HepG2 (cell line): ENCODE measurements around the gene UCN. TPM values are rescaled to one million over a fixed set of nuclear protein-coding genes. Genes with fewer than 3 reads are reported as not detected.
A peak's percentile ranks its signal among the peaks of the same experiment; 100 is the strongest.

Experiments used
- FOSL1 ChIP-seq: sonication (generic); formaldehyde crosslinking; IDR thresholded peaks from 2 replicates; pipeline ENCODE4 v1.9.0; 2021; ENCODE audit warnings: missing genetic modification reagents, borderline replicate concordance
- HIVEP1 ChIP-seq: sonication (generic); formaldehyde crosslinking; IDR thresholded peaks from 2 replicates; pipeline ENCODE4 v1.4.0; 2020; ENCODE audit warnings: mild to moderate bottlenecking, missing genetic modification reagents
- KLF11 ChIP-seq: IDR thresholded peaks from 2 replicates; pipeline ENCODE4 v1.6.1; 2016; ENCODE audit warnings: missing compliant biosample characterization
- NCOA2 ChIP-seq: sonication (generic); formaldehyde crosslinking; IDR thresholded peaks from 2 replicates; pipeline ENCODE4 v1.8.0; 2022; ENCODE audit warnings: inconsistent platforms
- NR2F2 ChIP-seq: IDR thresholded peaks from 2 replicates; pipeline ENCODE4 v1.6.1; 2012; ENCODE audit warnings: low read depth, inconsistent platforms, borderline replicate concordance
- TSC22D2 ChIP-seq: sonication (generic); formaldehyde crosslinking; IDR thresholded peaks from 2 replicates; pipeline ENCODE4 v1.5.1; 2020; ENCODE audit warnings: missing genetic modification reagents, mild to moderate bottlenecking, borderline replicate concordance
- ZBTB38 ChIP-seq: sonication (generic); formaldehyde crosslinking; IDR thresholded peaks from 2 replicates; pipeline ENCODE4 v1.5.1; 2020; ENCODE audit warnings: mild to moderate bottlenecking, missing genetic modification reagents
- ZFP62 ChIP-seq: sonication (generic); formaldehyde crosslinking; IDR thresholded peaks from 2 replicates; pipeline ENCODE4 v1.4.0; 2020; ENCODE audit warnings: missing genetic modification reagents
- ZNF24 ChIP-seq: fragments of 450-650 bp; IDR thresholded peaks from 2 replicates; pipeline ENCODE4 v1.6.1; 2017; ENCODE audit warnings: antibody characterized with exemption, mild to moderate bottlenecking
- ZNF383 ChIP-seq: sonication (generic); formaldehyde crosslinking; IDR thresholded peaks from 2 replicates; pipeline ENCODE4 v1.4.0; 2020; ENCODE audit warnings: missing genetic modification reagents, mild to moderate bottlenecking, borderline replicate concordance
- polyA plus RNA-seq, 8 experiments: library from polyadenylated mRNA; depleted of rRNA in 3 of 8; stranded (reverse) in 7 of 8; unstranded in 1 of 8; fragments of >200 nt; fragmentation: Illumina TruSeq in 4 of 8; extraction: Trizol in 4 of 8; gene quantifications; 2 replicates each; pipeline versions ENCODE4 v1.2.1 to v1.2.3, GENCODE V29; 2011 to 2016; ENCODE audit warnings: low read depth in 4 of 8, missing spikeins in 1 of 8, mixed read lengths in 1 of 8; ENCODE audit not compliant: insufficient read depth in 1 of 8
- total RNA-seq, 5 experiments: library from RNA; depleted of rRNA; stranded (reverse); fragments of >200 nt; fragmentation: Illumina TruSeq; extraction: Trizol; gene quantifications; 2 replicates each; pipeline ENCODE4 v1.2.3, GENCODE V29; 2016; ENCODE audit warnings: low read depth in 1 of 5
- TF ChIP-seq, protein P1 (sequence below): sonication (generic); formaldehyde crosslinking; IDR thresholded peaks from 2 replicates; pipeline ENCODE4 v1.5.0; 2020; ENCODE audit warnings: missing genetic modification reagents
- TF ChIP-seq, protein P2 (sequence below): sonication (generic); formaldehyde crosslinking; IDR thresholded peaks from 2 replicates; pipeline ENCODE4 v1.8.0; 2022; ENCODE audit warnings: missing genetic modification reagents, mild to moderate bottlenecking, moderate library complexity, borderline replicate concordance
- TF ChIP-seq, protein P3 (sequence below): sonication (generic); formaldehyde crosslinking; IDR thresholded peaks from 2 replicates; pipeline ENCODE4 v1.5.0; 2020; ENCODE audit warnings: missing genetic modification reagents
- TF ChIP-seq, protein P4 (sequence below): sonication (generic); formaldehyde crosslinking; IDR thresholded peaks from 2 replicates; pipeline ENCODE4 v1.4.0; 2020; ENCODE audit warnings: low read depth, mild to moderate bottlenecking, missing genetic modification reagents
- TF ChIP-seq, protein P5 (sequence below): sonication (generic); formaldehyde crosslinking; IDR thresholded peaks from 2 replicates; pipeline ENCODE4 v1.4.0; 2020; ENCODE audit warnings: missing genetic modification reagents, mild to moderate bottlenecking, borderline replicate concordance
- TF ChIP-seq, protein P6 (sequence below): sonication (generic); formaldehyde crosslinking; IDR thresholded peaks from 2 replicates; pipeline ENCODE4 v1.5.1; 2020; ENCODE audit warnings: missing genetic modification reagents, mild to moderate bottlenecking, borderline replicate concordance

The UCN gene
- total and polyA plus RNA-seq, 2 of the 13 experiments (the other 11 are each of a cell fraction or from before 2014, with no cell fraction given): 1.2 to 2.3 TPM

DNA sequence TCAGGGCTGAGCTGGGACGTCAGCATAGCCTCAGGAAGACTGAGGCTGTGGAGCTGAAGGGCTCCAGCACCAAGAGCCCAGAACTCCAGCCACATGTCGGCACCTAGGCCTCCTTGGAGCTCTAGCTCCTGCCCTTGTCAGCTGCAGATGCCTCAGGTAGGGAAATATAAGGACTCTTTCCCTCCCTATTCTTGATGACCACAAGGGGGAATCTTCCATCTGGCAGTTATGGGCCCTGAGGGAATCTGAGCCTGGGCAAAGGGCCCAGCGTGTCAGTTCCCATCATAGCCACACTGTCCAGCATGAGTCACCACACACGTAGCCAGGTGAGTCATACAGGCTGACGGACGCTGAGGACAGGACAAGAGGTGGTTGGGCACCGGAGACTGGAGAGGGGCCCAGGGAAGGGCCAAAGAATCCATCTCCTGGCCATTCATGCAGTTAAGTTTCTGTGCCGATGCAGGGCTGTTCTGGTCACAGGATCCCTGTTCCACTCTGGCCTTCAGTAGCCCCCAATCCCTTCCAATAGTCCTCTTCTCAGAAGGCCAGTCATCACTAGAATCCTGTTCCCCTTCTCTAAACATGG, 12.8 kb upstream of the UCN start (continued):
- peak; percentile 78 for TF ChIP-seq NCOA2 (CRISPR knock-in tag)
- TF ChIP-seq ZNF24: no peak
- TF ChIP-seq, protein P1, sequence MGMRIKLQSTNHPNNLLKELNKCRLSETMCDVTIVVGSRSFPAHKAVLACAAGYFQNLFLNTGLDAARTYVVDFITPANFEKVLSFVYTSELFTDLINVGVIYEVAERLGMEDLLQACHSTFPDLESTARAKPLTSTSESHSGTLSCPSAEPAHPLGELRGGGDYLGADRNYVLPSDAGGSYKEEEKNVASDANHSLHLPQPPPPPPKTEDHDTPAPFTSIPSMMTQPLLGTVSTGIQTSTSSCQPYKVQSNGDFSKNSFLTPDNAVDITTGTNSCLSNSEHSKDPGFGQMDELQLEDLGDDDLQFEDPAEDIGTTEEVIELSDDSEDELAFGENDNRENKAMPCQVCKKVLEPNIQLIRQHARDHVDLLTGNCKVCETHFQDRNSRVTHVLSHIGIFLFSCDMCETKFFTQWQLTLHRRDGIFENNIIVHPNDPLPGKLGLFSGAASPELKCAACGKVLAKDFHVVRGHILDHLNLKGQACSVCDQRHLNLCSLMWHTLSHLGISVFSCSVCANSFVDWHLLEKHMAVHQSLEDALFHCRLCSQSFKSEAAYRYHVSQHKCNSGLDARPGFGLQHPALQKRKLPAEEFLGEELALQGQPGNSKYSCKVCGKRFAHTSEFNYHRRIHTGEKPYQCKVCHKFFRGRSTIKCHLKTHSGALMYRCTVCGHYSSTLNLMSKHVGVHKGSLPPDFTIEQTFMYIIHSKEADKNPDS (CRISPR knock-in tag): no peak
- peak; percentile 78; the same call in 1 of the 2 replicates for TF ChIP-seq ZBTB38 (CRISPR knock-in tag)
- no peak for TF ChIP-seq ZFP62 (CRISPR knock-in tag)
- TF ChIP-seq, protein P2, sequence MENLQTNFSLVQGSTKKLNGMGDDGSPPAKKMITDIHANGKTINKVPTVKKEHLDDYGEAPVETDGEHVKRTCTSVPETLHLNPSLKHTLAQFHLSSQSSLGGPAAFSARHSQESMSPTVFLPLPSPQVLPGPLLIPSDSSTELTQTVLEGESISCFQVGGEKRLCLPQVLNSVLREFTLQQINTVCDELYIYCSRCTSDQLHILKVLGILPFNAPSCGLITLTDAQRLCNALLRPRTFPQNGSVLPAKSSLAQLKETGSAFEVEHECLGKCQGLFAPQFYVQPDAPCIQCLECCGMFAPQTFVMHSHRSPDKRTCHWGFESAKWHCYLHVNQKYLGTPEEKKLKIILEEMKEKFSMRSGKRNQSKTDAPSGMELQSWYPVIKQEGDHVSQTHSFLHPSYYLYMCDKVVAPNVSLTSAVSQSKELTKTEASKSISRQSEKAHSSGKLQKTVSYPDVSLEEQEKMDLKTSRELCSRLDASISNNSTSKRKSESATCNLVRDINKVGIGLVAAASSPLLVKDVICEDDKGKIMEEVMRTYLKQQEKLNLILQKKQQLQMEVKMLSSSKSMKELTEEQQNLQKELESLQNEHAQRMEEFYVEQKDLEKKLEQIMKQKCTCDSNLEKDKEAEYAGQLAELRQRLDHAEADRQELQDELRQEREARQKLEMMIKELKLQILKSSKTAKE (CRISPR knock-in tag): no peak
- TF ChIP-seq, protein P3, sequence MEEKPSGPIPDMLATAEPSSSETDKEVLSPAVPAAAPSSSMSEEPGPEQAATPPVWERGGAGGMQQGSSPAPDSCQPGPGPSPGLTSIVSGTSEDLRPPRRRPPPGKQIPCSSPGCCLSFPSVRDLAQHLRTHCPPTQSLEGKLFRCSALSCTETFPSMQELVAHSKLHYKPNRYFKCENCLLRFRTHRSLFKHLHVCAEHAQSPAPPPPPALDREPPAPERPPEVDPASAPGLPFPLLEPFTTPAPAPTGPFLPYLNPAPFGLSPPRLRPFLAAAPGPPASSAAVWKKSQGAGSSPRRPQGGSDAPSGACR (CRISPR knock-in tag): 0 out of 2 replicates have a peak, but pooled peaks have one; percentile 68
- 0 out of 2 replicates have a peak, but pooled peaks have one; percentile 27 for TF ChIP-seq HIVEP1
- TF ChIP-seq, protein P4, sequence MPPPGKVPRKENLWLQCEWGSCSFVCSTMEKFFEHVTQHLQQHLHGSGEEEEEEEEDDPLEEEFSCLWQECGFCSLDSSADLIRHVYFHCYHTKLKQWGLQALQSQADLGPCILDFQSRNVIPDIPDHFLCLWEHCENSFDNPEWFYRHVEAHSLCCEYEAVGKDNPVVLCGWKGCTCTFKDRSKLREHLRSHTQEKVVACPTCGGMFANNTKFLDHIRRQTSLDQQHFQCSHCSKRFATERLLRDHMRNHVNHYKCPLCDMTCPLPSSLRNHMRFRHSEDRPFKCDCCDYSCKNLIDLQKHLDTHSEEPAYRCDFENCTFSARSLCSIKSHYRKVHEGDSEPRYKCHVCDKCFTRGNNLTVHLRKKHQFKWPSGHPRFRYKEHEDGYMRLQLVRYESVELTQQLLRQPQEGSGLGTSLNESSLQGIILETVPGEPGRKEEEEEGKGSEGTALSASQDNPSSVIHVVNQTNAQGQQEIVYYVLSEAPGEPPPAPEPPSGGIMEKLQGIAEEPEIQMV (CRISPR knock-in tag): peak; percentile 83; the same call in 1 of the 2 replicates
- TF ChIP-seq, protein P5, sequence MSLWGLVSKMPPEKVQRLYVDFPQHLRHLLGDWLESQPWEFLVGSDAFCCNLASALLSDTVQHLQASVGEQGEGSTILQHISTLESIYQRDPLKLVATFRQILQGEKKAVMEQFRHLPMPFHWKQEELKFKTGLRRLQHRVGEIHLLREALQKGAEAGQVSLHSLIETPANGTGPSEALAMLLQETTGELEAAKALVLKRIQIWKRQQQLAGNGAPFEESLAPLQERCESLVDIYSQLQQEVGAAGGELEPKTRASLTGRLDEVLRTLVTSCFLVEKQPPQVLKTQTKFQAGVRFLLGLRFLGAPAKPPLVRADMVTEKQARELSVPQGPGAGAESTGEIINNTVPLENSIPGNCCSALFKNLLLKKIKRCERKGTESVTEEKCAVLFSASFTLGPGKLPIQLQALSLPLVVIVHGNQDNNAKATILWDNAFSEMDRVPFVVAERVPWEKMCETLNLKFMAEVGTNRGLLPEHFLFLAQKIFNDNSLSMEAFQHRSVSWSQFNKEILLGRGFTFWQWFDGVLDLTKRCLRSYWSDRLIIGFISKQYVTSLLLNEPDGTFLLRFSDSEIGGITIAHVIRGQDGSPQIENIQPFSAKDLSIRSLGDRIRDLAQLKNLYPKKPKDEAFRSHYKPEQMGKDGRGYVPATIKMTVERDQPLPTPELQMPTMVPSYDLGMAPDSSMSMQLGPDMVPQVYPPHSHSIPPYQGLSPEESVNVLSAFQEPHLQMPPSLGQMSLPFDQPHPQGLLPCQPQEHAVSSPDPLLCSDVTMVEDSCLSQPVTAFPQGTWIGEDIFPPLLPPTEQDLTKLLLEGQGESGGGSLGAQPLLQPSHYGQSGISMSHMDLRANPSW (CRISPR knock-in tag): peak; percentile 41; the same call in 1 of the 2 replicates
- TF ChIP-seq ZNF383 (CRISPR knock-in tag): no peak
- peak; percentile 77; the same call in 1 of the 2 replicates for TF ChIP-seq TSC22D2 (CRISPR knock-in tag)
- TF ChIP-seq KLF11 (CRISPR knock-in tag): peak; percentile 82; the same call in 1 of the 2 replicates
- TF ChIP-seq FOSL1 (CRISPR knock-in tag): peak; percentile 99
- no peak for TF ChIP-seq NR2F2
- TF ChIP-seq, protein P6, sequence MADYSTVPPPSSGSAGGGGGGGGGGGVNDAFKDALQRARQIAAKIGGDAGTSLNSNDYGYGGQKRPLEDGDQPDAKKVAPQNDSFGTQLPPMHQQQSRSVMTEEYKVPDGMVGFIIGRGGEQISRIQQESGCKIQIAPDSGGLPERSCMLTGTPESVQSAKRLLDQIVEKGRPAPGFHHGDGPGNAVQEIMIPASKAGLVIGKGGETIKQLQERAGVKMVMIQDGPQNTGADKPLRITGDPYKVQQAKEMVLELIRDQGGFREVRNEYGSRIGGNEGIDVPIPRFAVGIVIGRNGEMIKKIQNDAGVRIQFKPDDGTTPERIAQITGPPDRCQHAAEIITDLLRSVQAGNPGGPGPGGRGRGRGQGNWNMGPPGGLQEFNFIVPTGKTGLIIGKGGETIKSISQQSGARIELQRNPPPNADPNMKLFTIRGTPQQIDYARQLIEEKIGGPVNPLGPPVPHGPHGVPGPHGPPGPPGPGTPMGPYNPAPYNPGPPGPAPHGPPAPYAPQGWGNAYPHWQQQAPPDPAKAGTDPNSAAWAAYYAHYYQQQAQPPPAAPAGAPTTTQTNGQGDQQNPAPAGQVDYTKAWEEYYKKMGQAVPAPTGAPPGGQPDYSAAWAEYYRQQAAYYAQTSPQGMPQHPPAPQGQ: peak; percentile 94
